Measurements from ENCODE around the gene TP53BP2. TPM values are rescaled to one million over a fixed set of nuclear protein-coding genes. Genes with fewer than 3 reads are reported as not detected.

TP53BP2 gene
- total RNA-seq, 1 experiment from 2014 or later = 32.0 TPM

DNA sequence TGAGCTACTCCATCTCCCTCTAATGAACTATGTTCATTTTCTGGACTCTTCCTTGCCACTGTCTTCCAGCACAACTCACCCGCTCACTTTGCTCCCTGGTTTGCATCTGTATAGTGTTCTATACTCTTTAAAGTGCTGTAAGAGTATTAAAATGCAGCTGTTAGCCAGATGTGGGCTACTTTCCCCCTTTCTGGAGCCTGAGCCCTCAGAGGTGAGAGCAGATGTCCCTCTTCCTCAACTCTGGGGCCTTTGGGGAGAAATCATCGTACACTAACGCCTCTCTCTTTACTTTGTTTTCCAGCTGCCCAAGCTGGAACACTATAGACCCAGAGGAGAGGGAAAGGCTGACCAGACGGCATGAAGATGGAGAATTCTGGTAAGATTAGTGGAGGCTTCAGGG, 94.1 kb downstream of the TP53BP2 start:
- H3K9me3 ChIP-seq (ENCODE audit: low read length) = no peaks in the 10 kb centered on the region
- H3K27me3 ChIP-seq (ENCODE audit: low read length) = no peaks in the 10 kb centered on the region
- no peak overlapping the region for H2AFZ ChIP-seq (ENCODE audit: low read length)
- H3K9me2 ChIP-seq (replicated peaks; ENCODE audit: low read length) = no peaks in the 10 kb centered on the region
- intact Hi-C loops (cut with micrococcal nuclease) = no loop called here
- H3F3A ChIP-seq (ENCODE audit: low read length, unreplicated experiment) = peaks cover 8% of the 10 kb centered on the region
- no peak overlapping the region for H3K9ac ChIP-seq (ENCODE audit: low read length)
- no peak overlapping the region for H3K27ac ChIP-seq (ENCODE audit: low read length)
- no TSS peak for BruUV-seq (replicated peaks)
- DNase-seq (no peak), ATAC-seq (no peak)
- TF ChIP-seq EZH2phosphoT487 (IDR thresholded peaks at IDR 0.05; ENCODE audit: borderline replicate concordance, low read length) (no peak), EZH2 (IDR thresholded peaks at IDR 0.05; ENCODE audit: low read length, unreplicated experiment) (no peak)
- TF ChIP-seq, protein P1, sequence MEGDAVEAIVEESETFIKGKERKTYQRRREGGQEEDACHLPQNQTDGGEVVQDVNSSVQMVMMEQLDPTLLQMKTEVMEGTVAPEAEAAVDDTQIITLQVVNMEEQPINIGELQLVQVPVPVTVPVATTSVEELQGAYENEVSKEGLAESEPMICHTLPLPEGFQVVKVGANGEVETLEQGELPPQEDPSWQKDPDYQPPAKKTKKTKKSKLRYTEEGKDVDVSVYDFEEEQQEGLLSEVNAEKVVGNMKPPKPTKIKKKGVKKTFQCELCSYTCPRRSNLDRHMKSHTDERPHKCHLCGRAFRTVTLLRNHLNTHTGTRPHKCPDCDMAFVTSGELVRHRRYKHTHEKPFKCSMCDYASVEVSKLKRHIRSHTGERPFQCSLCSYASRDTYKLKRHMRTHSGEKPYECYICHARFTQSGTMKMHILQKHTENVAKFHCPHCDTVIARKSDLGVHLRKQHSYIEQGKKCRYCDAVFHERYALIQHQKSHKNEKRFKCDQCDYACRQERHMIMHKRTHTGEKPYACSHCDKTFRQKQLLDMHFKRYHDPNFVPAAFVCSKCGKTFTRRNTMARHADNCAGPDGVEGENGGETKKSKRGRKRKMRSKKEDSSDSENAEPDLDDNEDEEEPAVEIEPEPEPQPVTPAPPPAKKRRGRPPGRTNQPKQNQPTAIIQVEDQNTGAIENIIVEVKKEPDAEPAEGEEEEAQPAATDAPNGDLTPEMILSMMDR (conservative IDR thresholded peaks at IDR 0.05; ENCODE audit: low read depth, low read length) = no peak
- H4K20me1 ChIP-seq (ENCODE audit: low read length) = peaks cover 15% of the 10 kb centered on the region; the same call in 1 of the 2 replicates
- ChIA-PET POLR2A (ENCODE audit: unreplicated experiment) (no interaction called here), CTCF (no interaction called here)
- no peak overlapping the region for H3K4me3 ChIP-seq (ENCODE audit: low read length)
- peaks cover 91% of the 10 kb centered on the region for H3K36me3 ChIP-seq (ENCODE audit: low read depth, low read length)
- peaks cover 22% of the 10 kb centered on the region for H3K4me1 ChIP-seq (ENCODE audit: insufficient read depth, low read length)
- peaks cover 21% of the 10 kb centered on the region; the same call in 1 of the 2 replicates for H3K79me2 ChIP-seq (ENCODE audit: low read length)
- no peak overlapping the region for H3K4me2 ChIP-seq (ENCODE audit: low read length)

DNA sequence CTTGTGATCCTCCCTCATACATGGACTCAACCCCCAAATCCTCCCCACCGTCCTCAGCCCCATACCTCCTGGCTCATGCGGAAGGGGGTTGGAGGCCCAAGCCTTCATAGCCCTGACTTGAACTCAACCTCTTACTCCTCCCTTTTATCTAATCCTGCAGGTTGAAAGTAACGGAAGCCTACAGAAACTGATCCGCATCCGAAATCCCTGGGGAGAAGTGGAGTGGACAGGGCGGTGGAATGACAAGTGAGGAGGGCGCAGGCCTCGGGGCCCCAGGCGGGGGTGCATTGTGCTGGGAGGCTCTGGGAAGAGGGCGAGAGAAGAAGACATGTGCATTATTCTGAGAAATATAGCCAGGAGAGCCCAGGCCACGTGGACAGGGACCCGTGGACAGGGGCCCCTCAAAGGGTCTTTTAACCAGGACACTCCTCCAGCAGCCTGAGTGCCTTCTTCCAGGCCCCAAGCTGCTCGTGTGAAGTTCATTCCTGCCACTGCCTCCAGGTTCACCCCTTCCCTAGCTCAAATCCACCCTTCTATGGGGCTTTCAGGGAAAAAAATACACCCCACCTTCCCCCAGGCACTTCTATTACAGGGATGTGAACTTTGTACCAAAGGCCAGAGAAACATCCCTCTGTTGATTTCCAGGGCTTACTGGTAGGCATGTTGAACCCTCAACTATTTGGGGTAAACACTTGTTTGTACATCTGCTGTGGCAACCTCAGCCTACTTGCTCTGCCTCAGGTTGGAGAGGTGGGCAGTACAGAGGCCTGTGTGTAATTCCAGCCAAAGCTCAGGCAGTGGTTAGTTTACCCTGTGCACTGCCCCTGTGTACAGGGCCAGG, 94.8 kb downstream of the TP53BP2 start:
- Histone ChIP-seq H3K4me1 (ENCODE audit: insufficient read depth, low read length) (peaks cover 22% of the 10 kb centered on the region), H3K4me3 (ENCODE audit: low read length) (no peak overlapping the region), H3K4me2 (ENCODE audit: low read length) (no peak overlapping the region), H3K27me3 (ENCODE audit: low read length) (no peaks in the 10 kb centered on the region), H3K27ac (ENCODE audit: low read length) (no peak overlapping the region), H3K9me3 (ENCODE audit: low read length) (no peaks in the 10 kb centered on the region), H3K36me3 (ENCODE audit: low read depth, low read length) (peaks cover 91% of the 10 kb centered on the region), H2AFZ (ENCODE audit: low read length) (no peak overlapping the region), H3K79me2 (ENCODE audit: low read length) (peaks cover 21% of the 10 kb centered on the region; the same call in 1 of the 2 replicates), H4K20me1 (ENCODE audit: low read length) (peaks cover 15% of the 10 kb centered on the region; the same call in 1 of the 2 replicates), H3F3A (ENCODE audit: low read length, unreplicated experiment) (peaks cover 9% of the 10 kb centered on the region), H3K9me2 (replicated peaks; ENCODE audit: low read length) (no peaks in the 10 kb centered on the region), H3K9ac (ENCODE audit: low read length) (no peak overlapping the region)
- ChIA-PET POLR2A (ENCODE audit: unreplicated experiment) (no interaction called here), CTCF (interaction anchor here (0.6 kb wide), 1 partner anchor 24 kb away, joined by 11 read pairs; no protein-coding TSS in a partner anchor)
- no peak for ATAC-seq
- intact Hi-C loops (cut with micrococcal nuclease) = no loop called here
- TF ChIP-seq, protein P1 (conservative IDR thresholded peaks at IDR 0.05; ENCODE audit: low read depth, low read length) = no peak
- no peak for TF ChIP-seq EZH2phosphoT487 (IDR thresholded peaks at IDR 0.05; ENCODE audit: borderline replicate concordance, low read length)
- no peak for TF ChIP-seq EZH2 (IDR thresholded peaks at IDR 0.05; ENCODE audit: low read length, unreplicated experiment)
- no peak for DNase-seq
- BruUV-seq (replicated peaks) = no TSS peak

Measured in PC-3 (cell line).